ENCODE data around the gene ALDH3A2.

Gene ALDH3A2

GRCh38 chr17:19670908-19671307 is 22.4 kb downstream of the ALDH3A2 start:
- no peak for DNase-seq (ENCODE audit: extremely low read depth, low read depth)
- TF ChIP-seq, protein P1, sequence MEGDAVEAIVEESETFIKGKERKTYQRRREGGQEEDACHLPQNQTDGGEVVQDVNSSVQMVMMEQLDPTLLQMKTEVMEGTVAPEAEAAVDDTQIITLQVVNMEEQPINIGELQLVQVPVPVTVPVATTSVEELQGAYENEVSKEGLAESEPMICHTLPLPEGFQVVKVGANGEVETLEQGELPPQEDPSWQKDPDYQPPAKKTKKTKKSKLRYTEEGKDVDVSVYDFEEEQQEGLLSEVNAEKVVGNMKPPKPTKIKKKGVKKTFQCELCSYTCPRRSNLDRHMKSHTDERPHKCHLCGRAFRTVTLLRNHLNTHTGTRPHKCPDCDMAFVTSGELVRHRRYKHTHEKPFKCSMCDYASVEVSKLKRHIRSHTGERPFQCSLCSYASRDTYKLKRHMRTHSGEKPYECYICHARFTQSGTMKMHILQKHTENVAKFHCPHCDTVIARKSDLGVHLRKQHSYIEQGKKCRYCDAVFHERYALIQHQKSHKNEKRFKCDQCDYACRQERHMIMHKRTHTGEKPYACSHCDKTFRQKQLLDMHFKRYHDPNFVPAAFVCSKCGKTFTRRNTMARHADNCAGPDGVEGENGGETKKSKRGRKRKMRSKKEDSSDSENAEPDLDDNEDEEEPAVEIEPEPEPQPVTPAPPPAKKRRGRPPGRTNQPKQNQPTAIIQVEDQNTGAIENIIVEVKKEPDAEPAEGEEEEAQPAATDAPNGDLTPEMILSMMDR (IDR thresholded peaks at IDR 0.05; ENCODE audit: low read depth, low read length), result no peak

DNA sequence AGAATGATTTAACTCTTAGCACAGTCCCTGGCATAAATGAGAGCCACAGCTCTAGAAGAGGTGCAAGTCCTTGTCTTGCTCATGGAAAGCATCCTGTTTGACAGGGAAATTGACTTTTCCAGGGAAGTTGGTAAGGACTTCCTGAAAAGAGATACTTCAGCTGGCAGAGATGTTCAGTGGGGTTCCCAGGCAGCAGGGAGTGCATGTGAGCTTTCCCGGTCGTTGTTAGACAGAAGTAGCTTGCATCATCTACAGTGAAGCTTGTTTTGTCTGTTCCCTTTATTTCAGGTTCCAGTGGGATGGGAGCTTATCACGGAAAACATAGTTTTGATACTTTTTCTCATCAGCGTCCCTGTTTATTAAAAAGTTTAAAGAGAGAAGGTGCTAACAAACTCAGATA is 22.9 kb downstream of the ALDH3A2 start:
- TF ChIP-seq, protein P1 (IDR thresholded peaks at IDR 0.05; ENCODE audit: low read depth, low read length), result no peak
- no peak for DNase-seq (ENCODE audit: extremely low read depth, low read depth)

- TF ChIP-seq, protein P1 (IDR thresholded peaks at IDR 0.05; ENCODE audit: low read depth, low read length), result peak; percentile 35
- DNase-seq (ENCODE audit: extremely low read depth, low read depth), result no peak
Measured at GRCh38 chr17:19672009-19672750, 23.6 kb downstream of the ALDH3A2 start.

- TF ChIP-seq, protein P1 (IDR thresholded peaks at IDR 0.05; ENCODE audit: low read depth, low read length), result no peak
- DNase-seq (ENCODE audit: extremely low read depth, low read depth), result no peak
Measured at GRCh38 chr17:19673623-19674022, 25.1 kb downstream of the ALDH3A2 start.

DNA sequence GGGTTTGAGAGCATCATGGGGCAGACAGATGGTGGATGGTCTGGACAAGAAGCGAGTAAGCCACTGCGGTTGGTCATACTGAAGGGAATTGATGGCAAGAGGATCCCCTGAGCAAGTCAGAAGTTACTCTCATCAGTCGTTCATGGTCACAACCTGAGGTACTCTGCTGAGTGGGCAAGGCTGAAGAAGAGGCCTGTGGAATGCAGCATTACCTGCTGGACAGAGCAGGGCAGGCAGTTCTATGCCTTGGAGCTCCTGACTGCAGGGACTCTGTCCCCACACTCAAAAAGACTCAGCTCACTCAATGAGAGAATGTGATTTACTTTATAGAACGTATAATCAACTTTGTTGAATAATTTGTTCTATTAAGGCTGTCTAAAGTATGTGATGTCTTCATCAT is 28.3 kb downstream of the ALDH3A2 start:
- DNase-seq (ENCODE audit: extremely low read depth, low read depth), result no peak
- TF ChIP-seq, protein P1 (IDR thresholded peaks at IDR 0.05; ENCODE audit: low read depth, low read length), result no peak

GRCh38 chr17:19677736-19678379 is 29.3 kb downstream of the ALDH3A2 start:
- TF ChIP-seq, protein P1 (IDR thresholded peaks at IDR 0.05; ENCODE audit: low read depth, low read length), result no peak
- no peak for DNase-seq (ENCODE audit: extremely low read depth, low read depth)

Measured in AG09319 (cell line).